OCI-LY7 (cell line): ENCODE measurements around the gene HOTAIR. TPM values are rescaled to one million over a fixed set of nuclear protein-coding genes. Genes with fewer than 3 reads are reported as not detected.
A peak's percentile ranks its signal among the peaks of the same experiment; 100 is the strongest.

ENCODE experiments used
- BruUV-seq: library from RNA; stranded (reverse); fragments of 400-500 nt; replicated peaks from 2 replicates; lab custom pipeline; 2021; lab: Mats Ljungman, UMichigan
- CTCF ChIA-PET: fragments of 300-600 bp; sonication (Branson Sonifier 250); formaldehyde crosslinking; loops from one replicate; lab custom pipeline; 2022; ENCODE audit warnings: antibody characterized with exemption; ENCODE audit not compliant: unreplicated experiment; lab: Charles Lee
- POLR2A ChIA-PET: fragments of 300-600 bp; sonication (Branson Sonifier 250); formaldehyde crosslinking; loops from one replicate; lab custom pipeline; 2022; ENCODE audit warnings: antibody characterized with exemption; lab: Charles Lee
- DNase-seq: peaks from one replicate; pipeline ENCODE4 v3.0.0-alpha.2; 2015; ENCODE audit warnings: low spot score
- H2AFZ ChIP-seq: fragments of 200-600 bp; sonication (generic), shearing (Covaris generic); 2 replicates; pipeline ENCODE4 v1.6.1; 2014; ENCODE audit warnings: mild to moderate bottlenecking, antibody characterized with exemption, low read length, moderate library complexity
- H3K27ac ChIP-seq: fragments of 200-600 bp; sonication (generic); 2 replicates; pipeline ENCODE4 v1.5.1; 2014; ENCODE audit warnings: mixed run types, low read depth, mild to moderate bottlenecking, moderate library complexity, low read length, inconsistent platforms; ENCODE audit not compliant: poor library complexity, severe bottlenecking
- H3K36me3 ChIP-seq: fragments of 200-600 bp; sonication (generic); 2 replicates; pipeline ENCODE4 v1.6.1; 2014; ENCODE audit warnings: mild to moderate bottlenecking, antibody characterized with exemption, low read length, moderate library complexity, mixed read lengths; ENCODE audit not compliant: insufficient read depth
- H3K4me1 ChIP-seq: fragments of 200-600 bp; sonication (generic); 2 replicates; pipeline ENCODE4 v1.5.1; 2014; ENCODE audit warnings: mild to moderate bottlenecking, low read length; ENCODE audit not compliant: insufficient read depth, poor library complexity, severe bottlenecking
- H3K4me2 ChIP-seq: fragments of 200-600 bp; sonication (generic); 2 replicates; pipeline ENCODE4 v1.6.1; 2014; ENCODE audit warnings: mild to moderate bottlenecking, low read length
- H3K4me3 ChIP-seq: fragments of 200-600 bp; sonication (generic); 2 replicates; pipeline ENCODE4 v1.5.1; 2014; ENCODE audit warnings: mild to moderate bottlenecking, low read depth, low read length; ENCODE audit not compliant: poor library complexity, severe bottlenecking
- H3K79me2 ChIP-seq: fragments of 200-600 bp; sonication (generic); 2 replicates; pipeline ENCODE4 v1.6.1; 2016; ENCODE audit warnings: low read depth, mild to moderate bottlenecking, low read length, moderate library complexity, mixed read lengths; ENCODE audit not compliant: insufficient read depth
- H3K9me2 ChIP-seq: fragments of 200-600 bp; sonication (generic); 2 replicates; pipeline ENCODE4 v1.6.1; 2016; ENCODE audit warnings: mild to moderate bottlenecking, low read length, mixed read lengths; ENCODE audit not compliant: insufficient read depth
- H3K9me3 ChIP-seq: fragments of 200-600 bp; sonication (generic); 2 replicates; pipeline ENCODE4 v1.6.1; 2014; ENCODE audit warnings: mild to moderate bottlenecking, mixed run types, low read length, mixed read lengths
- H4K20me1 ChIP-seq: fragments of 200-600 bp; sonication (generic); 2 replicates; pipeline ENCODE4 v1.6.1; 2014; ENCODE audit warnings: mild to moderate bottlenecking, antibody characterized with exemption, low read length, moderate library complexity, mixed read lengths; ENCODE audit not compliant: insufficient read depth
- EZH2phosphoT487 ChIP-seq: fragments of 200-600 bp; sonication (generic); IDR thresholded peaks from 2 replicates; pipeline ENCODE4 v1.6.1; 2018; ENCODE audit warnings: low read depth, borderline replicate concordance, mild to moderate bottlenecking, mixed run types, antibody characterized with exemption, low read length, moderate library complexity, mixed read lengths
- intact Hi-C: fragments of 100-400 bp; cut with micrococcal nuclease; formaldehyde crosslinking; loops from one replicate; pipeline ENCODE4 v1.10.0; 2022; ENCODE audit not compliant: unreplicated experiment
- total RNA-seq, 2 experiments: library from RNA; depleted of rRNA in 1 of 2; stranded (reverse); fragments of >200 nt in 1 of 2; shearing (Covaris generic) in 1 of 2; gene quantifications; 2 replicates each; pipeline ENCODE4 v1.2.3, GENCODE V29; 2014 to 2022
- TF ChIP-seq, protein P1 (sequence below): fragments of 200-600 bp; sonication (generic); conservative IDR thresholded peaks from 2 replicates; pipeline ENCODE4 v1.5.1; 2014; ENCODE audit warnings: mild to moderate bottlenecking, antibody characterized with exemption, low read length, moderate library complexity, mixed read lengths

The HOTAIR gene
- total RNA-seq, 2 experiments from 2014 or later = 0.88 to 5.3 TPM

DNA sequence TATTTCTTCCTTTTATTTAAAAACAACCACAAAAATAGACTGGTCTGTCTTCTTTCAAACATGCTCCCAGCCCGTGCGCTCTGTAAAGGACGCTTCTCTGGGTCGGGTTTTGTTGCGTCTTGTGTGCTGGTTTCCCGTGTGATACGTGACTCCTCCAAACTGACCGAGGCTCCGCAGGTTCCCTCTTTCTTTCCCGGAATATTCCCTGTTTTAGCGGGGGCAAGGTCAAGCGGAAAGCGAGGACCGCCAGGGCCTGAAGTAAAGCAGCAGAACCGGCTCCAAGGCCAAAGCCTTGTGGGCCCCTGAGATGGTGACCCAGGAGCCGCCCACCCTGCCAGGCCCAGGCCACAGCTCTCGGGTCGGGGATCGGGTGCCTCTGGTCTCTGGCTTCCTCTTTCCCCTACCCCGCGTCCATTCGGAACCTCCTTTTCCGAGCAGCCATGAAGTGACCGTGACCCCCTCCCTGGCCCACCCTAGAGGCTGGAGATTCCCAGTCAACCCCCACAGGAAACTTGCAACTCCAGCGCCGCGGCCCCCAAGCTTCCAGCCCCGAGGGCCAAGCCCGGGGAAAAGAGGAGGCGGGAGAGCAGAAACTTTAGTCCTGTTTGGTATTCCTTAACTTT is 9.3 kb upstream of the HOTAIR start:
- Histone ChIP-seq H3K4me2 (peak overlapping the region; percentile 33; the same call in 1 of the 2 replicates), H3K4me1 (peaks cover 43% of the 10 kb centered on the region), H3K9me3 (no peaks in the 10 kb centered on the region), H3K27ac (no peak overlapping the region), H4K20me1 (no peaks in the 10 kb centered on the region), H3K36me3 (no peaks in the 10 kb centered on the region), H3K9me2 (no peaks in the 10 kb centered on the region), H3K79me2 (no peaks in the 10 kb centered on the region), H2AFZ (no peak overlapping the region), H3K4me3 (peak overlapping the region; percentile 30)
- ChIA-PET POLR2A (interaction anchor here (0.6 to 0.7 kb wide), 3 partner anchors 181 to 467 kb away, joined by 3 read pairs; no protein-coding TSS in a partner anchor), CTCF (interaction anchor here (0.5 to 1.2 kb wide), 3 partner anchors 10 to 208 kb away, joined by 3 read pairs; no protein-coding TSS in a partner anchor)
- no peak for DNase-seq
- intact Hi-C loops = loop anchor here (10.0 kb wide), 2 partner anchors 189 to 279 kb away; no protein-coding TSS in a partner anchor
- BruUV-seq = no TSS peak
- TF ChIP-seq, protein P1, sequence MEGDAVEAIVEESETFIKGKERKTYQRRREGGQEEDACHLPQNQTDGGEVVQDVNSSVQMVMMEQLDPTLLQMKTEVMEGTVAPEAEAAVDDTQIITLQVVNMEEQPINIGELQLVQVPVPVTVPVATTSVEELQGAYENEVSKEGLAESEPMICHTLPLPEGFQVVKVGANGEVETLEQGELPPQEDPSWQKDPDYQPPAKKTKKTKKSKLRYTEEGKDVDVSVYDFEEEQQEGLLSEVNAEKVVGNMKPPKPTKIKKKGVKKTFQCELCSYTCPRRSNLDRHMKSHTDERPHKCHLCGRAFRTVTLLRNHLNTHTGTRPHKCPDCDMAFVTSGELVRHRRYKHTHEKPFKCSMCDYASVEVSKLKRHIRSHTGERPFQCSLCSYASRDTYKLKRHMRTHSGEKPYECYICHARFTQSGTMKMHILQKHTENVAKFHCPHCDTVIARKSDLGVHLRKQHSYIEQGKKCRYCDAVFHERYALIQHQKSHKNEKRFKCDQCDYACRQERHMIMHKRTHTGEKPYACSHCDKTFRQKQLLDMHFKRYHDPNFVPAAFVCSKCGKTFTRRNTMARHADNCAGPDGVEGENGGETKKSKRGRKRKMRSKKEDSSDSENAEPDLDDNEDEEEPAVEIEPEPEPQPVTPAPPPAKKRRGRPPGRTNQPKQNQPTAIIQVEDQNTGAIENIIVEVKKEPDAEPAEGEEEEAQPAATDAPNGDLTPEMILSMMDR = no peak
- TF ChIP-seq EZH2phosphoT487 = no peak

DNA sequence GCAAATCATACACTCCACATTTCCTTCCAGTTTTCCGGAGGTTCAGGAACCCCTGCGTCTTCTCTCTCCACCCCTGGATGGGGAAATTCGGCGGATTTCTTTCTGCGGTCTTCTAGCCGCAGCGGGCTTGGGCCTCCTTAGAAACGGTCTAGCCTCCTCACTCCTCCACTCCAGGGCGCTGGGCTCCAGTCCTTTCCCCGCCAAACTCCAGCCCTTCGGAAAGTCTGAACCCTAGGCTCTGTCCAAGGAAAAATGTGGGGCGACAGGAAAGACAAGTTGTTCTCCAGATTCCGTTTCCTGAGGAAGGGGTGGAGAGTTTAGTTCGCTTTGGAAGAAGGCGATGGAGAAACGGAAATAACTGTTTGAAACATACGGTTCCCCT is 8.8 kb upstream of the HOTAIR start:
- Histone ChIP-seq H3K9me2 (no peaks in the 10 kb centered on the region), H4K20me1 (no peaks in the 10 kb centered on the region), H3K79me2 (no peaks in the 10 kb centered on the region), H3K4me1 (peaks cover 40% of the 10 kb centered on the region), H3K4me3 (no peak overlapping the region), H3K27ac (no peak overlapping the region), H2AFZ (no peak overlapping the region), H3K36me3 (no peaks in the 10 kb centered on the region), H3K9me3 (no peaks in the 10 kb centered on the region), H3K4me2 (no peak overlapping the region)
- ChIA-PET CTCF (no interaction called here), POLR2A (no interaction called here)
- intact Hi-C loops = loop anchor here (10.0 kb wide), 2 partner anchors 189 to 279 kb away; no protein-coding TSS in a partner anchor
- TF ChIP-seq EZH2phosphoT487 = no peak
- TF ChIP-seq, protein P1 = no peak
- DNase-seq = no peak
- BruUV-seq = no TSS peak
